Measurements from ENCODE around the gene CLIP4. TPM values are rescaled to one million over a fixed set of nuclear protein-coding genes. Genes with fewer than 3 reads are reported as not detected.
"Not testable (repeated sequence)": the region's sequence is repeated elsewhere in the genome, so short reads cannot be mapped to it uniquely, and the experiment has no call there.

The CLIP4 gene
- total RNA-seq, 1 experiment from 2014 or later: 24.3 TPM

DNA sequence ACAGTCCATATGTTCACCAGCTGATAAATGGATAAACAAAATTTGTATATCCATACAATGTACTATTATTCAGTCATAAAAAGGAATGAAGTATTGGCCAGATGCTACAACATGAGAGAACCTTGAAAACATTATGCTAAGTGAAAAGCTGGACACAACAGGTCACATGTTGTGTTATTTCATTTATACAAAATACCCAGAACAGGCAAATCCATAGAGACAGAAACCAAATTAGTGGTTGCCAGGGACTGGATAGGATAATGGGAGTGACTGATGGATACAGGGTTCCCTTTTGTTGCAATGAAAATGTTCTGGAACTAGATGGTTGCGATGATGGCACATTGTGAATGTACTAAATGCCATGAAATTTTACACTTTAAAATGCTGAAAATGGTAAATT lies 30.7 kb upstream of the CLIP4 start:
- DNase-seq: no peak
- no peaks in the 10 kb centered on the region for H3K36me3 ChIP-seq

DNA sequence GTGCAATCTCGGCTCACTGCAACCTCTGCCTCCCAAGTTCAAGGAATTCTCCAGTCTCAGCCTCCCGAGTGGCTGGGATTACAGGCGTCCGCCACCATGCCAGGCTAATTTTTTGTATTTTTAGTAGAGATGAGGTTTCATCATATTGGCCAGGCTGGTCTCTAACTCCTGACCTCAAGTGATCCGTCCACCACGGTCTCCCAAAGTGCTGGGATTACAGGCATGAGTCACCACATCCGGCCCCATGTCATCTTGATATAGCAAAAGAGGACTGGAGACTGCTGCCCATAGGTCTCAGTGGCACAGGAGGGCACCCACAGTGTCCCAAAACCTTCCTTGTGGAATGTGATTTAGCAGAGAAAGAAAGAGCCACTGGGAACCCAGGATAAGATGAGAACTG lies 24.9 kb upstream of the CLIP4 start:
- DNase-seq: peak; percentile 36
- H3K4me3 ChIP-seq, H3K27me3 ChIP-seq, H3K36me3 ChIP-seq, H3K9me3 ChIP-seq: not testable (repeated sequence)

More for the DNA sequence above, 30.7 kb upstream of the CLIP4 start:
- Histone ChIP-seq H3K27me3 (peaks cover 2% of the 10 kb centered on the region; the same call in 1 of the 2 replicates), H3K4me3 (no peak overlapping the region), H3K9me3 (no peaks in the 10 kb centered on the region; the same call in 1 of the 2 replicates)

DNA sequence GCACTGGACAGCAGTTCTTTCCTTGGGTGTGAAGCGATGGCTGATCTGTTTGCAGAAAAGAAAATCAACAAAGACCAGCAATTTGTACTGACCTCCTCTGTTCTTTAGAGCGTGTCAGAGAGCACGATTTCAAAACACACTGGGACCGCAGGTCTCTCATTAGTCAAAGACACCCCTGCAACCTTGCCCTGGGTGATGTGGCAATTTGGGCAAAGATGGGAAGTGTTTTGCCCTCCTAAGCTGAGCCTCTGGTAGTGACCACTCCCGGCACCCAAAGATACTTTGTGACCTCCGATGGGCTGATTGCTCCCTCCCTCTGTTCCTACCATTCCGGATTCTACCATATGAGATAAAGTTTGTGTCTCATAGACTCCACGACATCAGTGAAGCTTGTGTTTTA lies 18.2 kb upstream of the CLIP4 start:
- no peak for DNase-seq
- H3K9me3 ChIP-seq: no peaks in the 10 kb centered on the region; the same call in 1 of the 2 replicates
- no peaks in the 10 kb centered on the region for H3K27me3 ChIP-seq
- H3K4me3 ChIP-seq: no peak overlapping the region
- H3K36me3 ChIP-seq: no peaks in the 10 kb centered on the region

DNA sequence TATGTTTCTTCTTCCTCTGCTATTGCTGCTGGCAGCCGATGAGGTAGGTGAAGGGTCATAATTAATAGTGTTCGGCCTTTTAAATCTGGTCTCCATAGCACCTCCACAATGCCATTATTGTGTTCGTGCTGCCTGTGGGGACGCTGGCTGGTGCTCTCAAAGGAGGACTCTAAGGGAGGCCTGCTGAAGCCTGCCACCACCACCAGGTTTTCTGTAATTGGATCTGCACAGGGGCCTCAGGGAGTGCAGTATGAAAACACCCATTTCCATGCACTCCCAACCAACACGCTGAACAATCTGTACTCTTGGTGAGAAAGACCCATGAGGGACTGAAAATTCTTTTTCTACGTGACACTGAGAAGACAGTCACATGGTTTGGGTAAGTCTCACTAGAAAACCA lies 17.6 kb upstream of the CLIP4 start:
- no peak for DNase-seq
- Histone ChIP-seq H3K36me3 (no peaks in the 10 kb centered on the region), H3K4me3 (no peak overlapping the region), H3K9me3 (no peaks in the 10 kb centered on the region; the same call in 1 of the 2 replicates), H3K27me3 (no peaks in the 10 kb centered on the region)

DNA sequence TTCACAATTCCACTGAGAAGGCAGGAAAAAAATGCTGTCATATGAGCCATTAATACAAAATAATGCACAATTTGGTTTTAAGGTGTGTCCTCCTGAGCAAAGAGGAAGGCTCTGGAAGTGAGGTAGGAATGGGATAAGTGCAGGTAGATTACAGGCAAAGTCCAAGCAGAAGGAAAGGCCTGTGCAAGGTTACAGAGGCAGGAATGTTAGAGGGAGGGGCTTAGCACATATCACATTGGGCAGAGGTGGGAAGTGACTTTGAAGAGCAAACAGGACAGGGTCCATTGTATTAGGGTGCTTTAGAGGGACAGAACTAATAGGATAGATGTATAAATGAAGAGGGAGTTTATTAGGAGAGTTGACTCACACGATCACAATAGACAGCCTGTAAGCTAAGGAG lies 14.7 kb upstream of the CLIP4 start:
- Histone ChIP-seq H3K9me3 (no peaks in the 10 kb centered on the region), H3K4me3 (no peak overlapping the region), H3K27me3 (no peaks in the 10 kb centered on the region), H3K36me3 (no peaks in the 10 kb centered on the region)
- DNase-seq: no peak

DNA sequence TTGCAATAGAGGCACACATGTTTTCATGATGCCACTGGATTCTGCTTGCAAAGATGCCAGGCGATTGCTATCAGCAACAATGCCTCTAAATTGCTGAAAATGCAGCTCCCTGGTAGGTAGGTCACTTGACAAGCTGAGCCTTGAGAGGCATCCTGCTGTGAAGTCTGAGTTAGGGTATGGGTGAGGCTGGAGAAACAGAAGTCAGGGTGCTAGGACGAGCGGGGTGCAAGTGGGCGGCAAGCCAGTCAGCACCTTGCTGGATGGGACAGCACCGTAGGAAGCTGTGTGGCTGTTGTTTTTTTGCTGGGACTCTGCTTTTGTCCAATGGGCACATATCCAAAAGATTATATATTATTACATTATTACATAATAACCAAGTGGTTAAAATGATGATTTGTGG lies 10.5 kb upstream of the CLIP4 start:
- H3K9me3 ChIP-seq: no peaks in the 10 kb centered on the region
- no peak for DNase-seq
- H3K36me3 ChIP-seq: no peaks in the 10 kb centered on the region
- no peaks in the 10 kb centered on the region for H3K27me3 ChIP-seq
- no peak overlapping the region for H3K4me3 ChIP-seq

DNA sequence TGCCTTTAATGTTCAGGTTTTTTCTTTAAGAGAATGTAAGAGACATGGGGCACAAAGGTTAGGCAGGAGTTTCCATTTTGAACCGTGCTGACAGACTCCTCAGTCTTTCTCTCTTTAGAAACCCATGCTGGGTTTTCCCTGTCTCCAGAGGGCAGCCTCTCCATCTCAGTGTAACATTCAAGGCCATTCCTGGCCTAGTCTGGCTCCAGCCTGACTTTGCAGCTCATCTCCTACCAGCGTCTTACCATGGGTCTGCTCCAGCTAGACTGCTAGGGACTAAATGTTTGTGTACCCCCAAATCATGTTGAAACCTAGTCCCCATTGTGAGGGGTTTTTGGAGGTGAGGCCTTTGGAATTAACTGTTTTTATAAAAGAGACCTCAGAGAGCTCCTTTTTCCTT lies 9.8 kb upstream of the CLIP4 start:
- no peaks in the 10 kb centered on the region for H3K36me3 ChIP-seq
- no peak for DNase-seq
- no peak overlapping the region for H3K4me3 ChIP-seq
- H3K27me3 ChIP-seq: no peaks in the 10 kb centered on the region
- H3K9me3 ChIP-seq: no peaks in the 10 kb centered on the region

DNA sequence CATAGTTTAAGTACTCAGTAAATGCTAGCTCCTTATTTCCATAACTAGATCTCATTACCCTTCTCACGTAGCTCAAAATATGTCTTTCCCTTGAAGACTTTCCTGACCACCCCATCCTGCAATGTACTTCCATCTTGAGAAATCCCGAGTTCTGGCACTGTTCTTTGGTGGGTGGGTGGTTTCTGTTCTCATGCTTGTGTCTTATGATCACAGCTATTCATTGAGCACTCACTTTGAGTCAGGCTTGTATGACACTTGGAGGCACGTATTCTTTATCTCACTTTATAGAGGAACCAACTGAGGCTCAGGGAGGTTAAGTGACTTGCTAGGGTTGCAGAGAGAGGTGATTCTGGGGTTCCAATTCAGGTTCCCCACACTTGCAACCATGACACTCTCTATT lies 9.0 kb upstream of the CLIP4 start:
- no peak for DNase-seq
- no peak overlapping the region for H3K4me3 ChIP-seq
- no peaks in the 10 kb centered on the region for H3K9me3 ChIP-seq
- H3K36me3 ChIP-seq: no peaks in the 10 kb centered on the region
- no peaks in the 10 kb centered on the region for H3K27me3 ChIP-seq

- Histone ChIP-seq H3K9me3 (no peaks in the 10 kb centered on the region), H3K4me3 (no peak overlapping the region), H3K27me3 (no peaks in the 10 kb centered on the region), H3K36me3 (no peaks in the 10 kb centered on the region)
- no peak for DNase-seq
Measured at GRCh38 chr2:29106980-29107388, 8.2 kb upstream of the CLIP4 start.

DNA sequence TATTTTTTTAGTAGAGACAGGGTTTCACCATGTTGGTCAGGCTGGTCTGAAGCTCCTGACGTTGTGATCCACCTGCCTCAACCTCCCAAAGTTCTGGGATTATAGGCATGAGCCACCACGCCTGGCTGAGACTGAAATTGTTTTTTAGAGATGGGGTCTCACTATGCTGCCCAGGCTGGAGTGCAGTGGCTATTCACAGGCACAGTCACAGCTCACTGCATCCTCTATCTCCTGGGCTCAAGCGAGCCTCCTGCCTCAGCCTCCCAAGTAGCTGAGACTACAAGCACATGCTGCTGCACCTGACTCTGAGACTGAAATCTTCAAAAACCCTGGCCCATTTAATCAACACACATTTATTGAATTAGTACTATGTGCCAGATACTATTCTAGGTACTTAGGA lies 7.7 kb upstream of the CLIP4 start:
- not testable (repeated sequence) for H3K36me3 ChIP-seq, H3K4me3 ChIP-seq, DNase-seq, H3K9me3 ChIP-seq, H3K27me3 ChIP-seq

- Histone ChIP-seq H3K27me3 (no peaks in the 10 kb centered on the region), H3K36me3 (no peaks in the 10 kb centered on the region), H3K4me3 (peak overlapping the region; percentile 17), H3K9me3 (no peaks in the 10 kb centered on the region)
- DNase-seq: peak; percentile 90
Measured at GRCh38 chr2:29108225-29108624, 7.0 kb upstream of the CLIP4 start.

DNA sequence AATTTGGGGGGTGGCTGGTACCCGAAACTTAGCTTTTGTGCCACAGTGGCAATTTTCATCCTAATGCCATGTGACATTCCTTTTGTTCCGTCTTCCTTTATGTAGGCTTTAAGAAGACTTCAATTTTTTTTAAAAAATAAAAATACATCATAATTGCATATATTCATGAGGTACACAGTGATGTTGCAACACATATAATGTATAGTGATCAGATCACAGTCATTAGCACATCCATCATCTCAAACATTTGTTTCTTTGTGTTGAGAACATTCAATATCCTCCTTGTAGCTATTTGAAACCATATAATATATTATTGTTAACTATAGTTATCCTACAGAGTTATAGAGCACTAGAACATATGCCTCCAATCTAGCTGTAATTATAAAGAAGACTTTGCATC lies 6.0 kb upstream of the CLIP4 start:
- H3K9me3 ChIP-seq: no peaks in the 10 kb centered on the region
- H3K4me3 ChIP-seq: no peak overlapping the region
- DNase-seq: no peak
- no peaks in the 10 kb centered on the region for H3K36me3 ChIP-seq
- no peaks in the 10 kb centered on the region for H3K27me3 ChIP-seq

DNA sequence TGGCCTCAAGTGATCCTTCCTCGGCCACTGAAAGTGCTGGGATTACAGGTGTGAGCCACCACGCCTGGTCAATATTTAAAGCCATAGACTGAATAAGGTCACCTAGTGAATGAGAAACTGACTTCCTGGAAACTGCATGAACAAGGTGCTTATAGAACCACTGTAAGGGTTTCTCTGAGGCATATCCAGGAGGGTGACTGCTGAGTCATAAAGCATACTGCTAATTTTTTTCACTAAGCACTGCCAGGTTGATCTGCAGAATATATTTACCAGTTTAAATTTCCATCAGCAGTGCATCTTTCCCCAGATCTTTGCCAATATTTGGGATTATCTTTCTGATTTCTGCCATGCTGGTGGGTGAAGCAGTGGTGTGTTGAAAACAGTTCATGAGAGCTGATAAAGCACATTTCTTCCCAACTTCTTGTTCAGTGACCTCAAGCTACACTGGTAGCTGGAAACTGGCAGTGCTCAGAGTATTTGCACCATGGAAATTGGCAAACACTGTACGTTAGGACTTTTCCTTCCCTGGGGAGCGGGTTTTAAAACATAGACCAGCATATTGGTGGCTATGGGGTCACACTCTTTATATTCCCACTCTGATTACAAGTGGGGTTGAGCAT lies 4.2 kb upstream of the CLIP4 start:
- Histone ChIP-seq H3K9me3 (no peaks in the 10 kb centered on the region), H3K4me3 (no peak overlapping the region), H3K36me3 (no peaks in the 10 kb centered on the region), H3K27me3 (no peaks in the 10 kb centered on the region)
- no peak for DNase-seq

GRCh38 chr2:29112379-29112778 lies 2.8 kb upstream of the CLIP4 start:
- Histone ChIP-seq H3K27me3 (no peaks in the 10 kb centered on the region), H3K9me3 (no peaks in the 10 kb centered on the region), H3K36me3 (no peaks in the 10 kb centered on the region), H3K4me3 (no peak overlapping the region)
- DNase-seq: no peak

GRCh38 chr2:29113027-29113686 lies 2.1 kb upstream of the CLIP4 start:
- Histone ChIP-seq H3K27me3 (no peaks in the 10 kb centered on the region), H3K4me3 (no peak overlapping the region), H3K36me3 (peaks cover 2% of the 10 kb centered on the region; the same call in 1 of the 2 replicates), H3K9me3 (no peaks in the 10 kb centered on the region)
- no peak for DNase-seq

GRCh38 chr2:29113891-29114321 lies 1.3 kb upstream of the CLIP4 start:
- H3K36me3 ChIP-seq: peaks cover 6% of the 10 kb centered on the region; the same call in 1 of the 2 replicates
- DNase-seq: peak; percentile 31
- no peak overlapping the region for H3K4me3 ChIP-seq
- H3K27me3 ChIP-seq: no peaks in the 10 kb centered on the region
- no peaks in the 10 kb centered on the region for H3K9me3 ChIP-seq

GRCh38 chr2:29114586-29114945 lies 649 bp upstream of the CLIP4 start:
- no peaks in the 10 kb centered on the region for H3K9me3 ChIP-seq
- no peak for DNase-seq
- peak overlapping the region; percentile 71; the same call in 1 of the 2 replicates for H3K4me3 ChIP-seq

More at GRCh38 chr2:29114586-29114945, 649 bp upstream of the CLIP4 start:
- no peaks in the 10 kb centered on the region for H3K27me3 ChIP-seq
- peaks cover 8% of the 10 kb centered on the region for H3K36me3 ChIP-seq
